ENCODE measurements around the gene TUBD1.

- no peak for TF ChIP-seq CTCF (conservative IDR thresholded peaks at IDR 0.05)
- TF ChIP-seq ZFX (IDR thresholded peaks at IDR 0.05) = no peak
Observed at GRCh38 chr17:59916446-59916845, 23.7 kb upstream of the TUBD1 start.

Measured in C4-2B (cell line).